ENCODE measurements around the gene AK9. TPM values are rescaled to one million over a fixed set of nuclear protein-coding genes. Genes with fewer than 3 reads are reported as not detected.

AK9 gene
- total and polyA plus RNA-seq, 11 donors = 6.6 to 17.0 (median 9.1) TPM

DNA sequence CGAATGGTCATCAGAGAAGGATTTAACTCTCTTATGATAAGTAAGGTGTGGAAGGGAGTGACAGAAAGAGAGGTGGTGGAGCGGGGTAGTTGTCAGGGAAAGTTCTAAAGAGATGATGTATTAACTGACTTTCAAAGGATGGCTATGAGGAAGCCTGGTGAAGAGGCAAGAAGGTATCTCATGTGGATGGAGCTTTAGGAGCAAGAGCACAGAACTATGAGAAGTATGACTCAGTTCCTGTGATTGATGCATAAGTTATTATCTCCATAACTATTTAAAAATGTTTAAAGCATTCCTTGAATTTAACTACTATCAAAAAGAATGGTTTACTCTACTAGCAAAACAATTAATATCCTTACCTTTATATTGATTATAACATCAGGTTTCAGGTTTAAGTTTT, 28.8 kb downstream of the AK9 start:
- Histone ChIP-seq H3K4me1 (no peaks in the 10 kb centered on the region), H3K27me3 (no peaks in the 10 kb centered on the region), H3K9me3 (no peaks in the 10 kb centered on the region), H3K36me3 (peaks cover 0 to 16% (median 0%) of the 10 kb centered on the region in 9 donors), H3K27ac (no peak overlapping the region), H3K4me3 (no peak overlapping the region)
- 88 to 94% (median 90%) methylated on average over 2 of the region's 2 CpGs for WGBS, 4 donors
- intact Hi-C loops (cut with DNase I) = no loop called here
- DNase-seq = no peak
- TF ChIP-seq, protein P1, sequence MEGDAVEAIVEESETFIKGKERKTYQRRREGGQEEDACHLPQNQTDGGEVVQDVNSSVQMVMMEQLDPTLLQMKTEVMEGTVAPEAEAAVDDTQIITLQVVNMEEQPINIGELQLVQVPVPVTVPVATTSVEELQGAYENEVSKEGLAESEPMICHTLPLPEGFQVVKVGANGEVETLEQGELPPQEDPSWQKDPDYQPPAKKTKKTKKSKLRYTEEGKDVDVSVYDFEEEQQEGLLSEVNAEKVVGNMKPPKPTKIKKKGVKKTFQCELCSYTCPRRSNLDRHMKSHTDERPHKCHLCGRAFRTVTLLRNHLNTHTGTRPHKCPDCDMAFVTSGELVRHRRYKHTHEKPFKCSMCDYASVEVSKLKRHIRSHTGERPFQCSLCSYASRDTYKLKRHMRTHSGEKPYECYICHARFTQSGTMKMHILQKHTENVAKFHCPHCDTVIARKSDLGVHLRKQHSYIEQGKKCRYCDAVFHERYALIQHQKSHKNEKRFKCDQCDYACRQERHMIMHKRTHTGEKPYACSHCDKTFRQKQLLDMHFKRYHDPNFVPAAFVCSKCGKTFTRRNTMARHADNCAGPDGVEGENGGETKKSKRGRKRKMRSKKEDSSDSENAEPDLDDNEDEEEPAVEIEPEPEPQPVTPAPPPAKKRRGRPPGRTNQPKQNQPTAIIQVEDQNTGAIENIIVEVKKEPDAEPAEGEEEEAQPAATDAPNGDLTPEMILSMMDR (IDR thresholded peaks at IDR 0.05) = no peak
- TF ChIP-seq POLR2A (IDR thresholded peaks at IDR 0.05) = no peak
- ATAC-seq = no peak

GRCh38 chr6:109660526-109661320, 30.3 kb downstream of the AK9 start:
- H3K4me3 ChIP-seq = no peak overlapping the region
- no peaks in the 10 kb centered on the region for H3K9me3 ChIP-seq
- 31 to 52% (median 44%) methylated on average over 1 of the region's 1 CpG for WGBS, 4 donors
- DNase-seq (no peak), ATAC-seq (no peak)
- no peaks in the 10 kb centered on the region for H3K27me3 ChIP-seq
- H3K4me1 ChIP-seq = no peaks in the 10 kb centered on the region
- TF ChIP-seq, protein P1 (IDR thresholded peaks at IDR 0.05) = no peak
- no peak for TF ChIP-seq POLR2A (IDR thresholded peaks at IDR 0.05)
- H3K27ac ChIP-seq = no peak overlapping the region
- peaks cover 0 to 24% (median 7%) of the 10 kb centered on the region in 9 donors for H3K36me3 ChIP-seq
- intact Hi-C loops (cut with DNase I) = no loop called here

DNA sequence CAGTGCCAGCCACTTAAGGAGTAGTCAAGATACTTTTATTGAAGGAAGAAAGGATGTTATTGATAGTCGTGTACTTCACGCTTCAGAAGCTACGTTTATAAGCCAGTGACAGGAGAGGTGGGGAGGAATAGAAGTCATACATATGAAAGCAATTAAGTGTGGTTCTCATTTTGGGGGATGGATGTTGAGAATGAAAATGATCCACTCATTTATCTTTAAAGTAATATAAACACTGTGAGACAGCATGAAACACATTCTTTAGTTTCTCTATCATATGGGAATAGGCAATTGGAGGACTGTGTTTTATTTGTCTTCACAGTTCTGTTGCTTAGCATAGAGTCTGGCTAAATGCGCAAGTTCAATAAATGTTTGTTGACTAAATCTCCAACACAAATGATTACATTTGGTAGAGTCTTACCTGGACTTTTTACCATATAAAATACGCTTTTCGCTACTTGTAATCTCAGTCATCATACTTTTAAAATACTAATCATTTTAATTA, 35.2 kb downstream of the AK9 start:
- Histone ChIP-seq H3K27me3 (no peaks in the 10 kb centered on the region), H3K27ac (no peak overlapping the region), H3K4me1 (no peaks in the 10 kb centered on the region), H3K4me3 (no peak overlapping the region), H3K9me3 (no peaks in the 10 kb centered on the region), H3K36me3 (peaks cover 0 to 26% (median 7%) of the 10 kb centered on the region in 9 donors)
- no peak for DNase-seq
- intact Hi-C loops (cut with DNase I) = no loop called here
- WGBS, 4 donors = 94 to 96% (median 95%) methylated on average over 6 of the region's 6 CpGs
- ATAC-seq = no peak
- TF ChIP-seq, protein P1 (IDR thresholded peaks at IDR 0.05) = no peak
- TF ChIP-seq POLR2A (IDR thresholded peaks at IDR 0.05) = no peak

GRCh38 chr6:109653264-109653663, 37.7 kb downstream of the AK9 start:
- Histone ChIP-seq H3K27me3 (no peaks in the 10 kb centered on the region), H3K4me1 (no peaks in the 10 kb centered on the region), H3K4me3 (no peak overlapping the region), H3K36me3 (peaks cover 0 to 24% (median 7%) of the 10 kb centered on the region in 9 donors), H3K9me3 (peaks cover 0 to 3% (median 0%) of the 10 kb centered on the region in 12 donors), H3K27ac (no peak overlapping the region)
- no peak for TF ChIP-seq POLR2A (IDR thresholded peaks at IDR 0.05)
- TF ChIP-seq, protein P1 (IDR thresholded peaks at IDR 0.05) = no peak
- intact Hi-C loops (cut with DNase I) = no loop called here
- WGBS, 4 donors = 57 to 70% (median 63%) methylated on average over 5 of the region's 5 CpGs
- DNase-seq (no peak), ATAC-seq (no peak)
